Memory B cell (primary cell): ENCODE data around the gene LRRD1.
A peak's percentile ranks its signal among the peaks of the same experiment; 100 is the strongest.
"Not testable (repeated sequence)": the region's sequence is repeated elsewhere in the genome, so short reads cannot be mapped to it uniquely, and the experiment has no call there.

Source experiments
- ATAC-seq: fragments of 150-1000 bp; cut with Tn5 transposase; 2 replicates; pipeline ENCODE4 v1.10.0; 2021; ENCODE audit warnings: low read depth, mild to moderate bottlenecking, moderate library complexity
- DNase-seq, 2 donors: peaks; one replicate each; pipeline ENCODE4 v3.0.0; 2022; ENCODE audit warnings: low spot score in 2 of 2
- H3K27ac Mint-ChIP-seq: one replicate; pipeline ENCODE4 v1.8.0; 2022; ENCODE audit warnings: mild to moderate bottlenecking, moderate library complexity, mixed read lengths
- H3K27me3 Mint-ChIP-seq: one replicate; pipeline ENCODE4 v1.8.0; 2022; ENCODE audit warnings: mixed read lengths
- H3K36me3 Mint-ChIP-seq: one replicate; pipeline ENCODE4 v1.8.0; 2022; ENCODE audit warnings: mild to moderate bottlenecking, mixed read lengths
- H3K4me1 Mint-ChIP-seq: one replicate; pipeline ENCODE4 v1.8.0; 2022; ENCODE audit warnings: mixed read lengths
- H3K4me3 Mint-ChIP-seq: one replicate; pipeline ENCODE4 v1.8.0; 2022; ENCODE audit warnings: mild to moderate bottlenecking, moderate library complexity, mixed read lengths
- H3K9me3 Mint-ChIP-seq: one replicate; pipeline ENCODE4 v1.8.0; 2022; ENCODE audit warnings: mixed read lengths

LRRD1 gene

DNA sequence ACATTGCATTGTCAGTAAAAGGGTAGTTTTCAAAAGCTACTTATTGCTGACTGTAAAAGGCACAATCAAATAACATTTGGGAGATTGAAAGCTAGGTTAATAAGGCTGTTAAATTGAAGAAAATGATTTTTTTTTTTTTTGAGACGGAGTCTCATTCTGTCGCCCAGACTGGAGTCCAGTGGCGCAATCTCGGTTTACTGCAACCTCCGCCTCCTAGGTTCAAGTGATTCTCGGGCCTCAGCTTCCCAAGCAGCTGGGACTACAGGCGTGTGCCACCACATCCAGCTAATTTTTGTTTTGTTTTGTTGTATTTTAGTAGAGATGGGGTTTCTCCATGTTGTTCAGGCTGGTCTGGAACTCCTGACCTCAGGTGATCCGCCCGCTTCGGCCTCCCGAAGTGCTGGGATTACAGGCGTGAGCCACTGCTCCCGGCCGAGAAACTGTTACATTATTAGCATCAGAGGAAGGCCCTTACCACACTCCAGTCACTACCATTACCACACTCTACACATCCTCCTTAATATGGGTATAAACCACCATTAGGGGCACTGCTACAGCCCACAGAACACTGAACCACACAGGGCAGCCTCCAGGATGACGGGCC is 45.7 kb downstream of the LRRD1 start:
- H3K4me3 Mint-ChIP-seq = peak overlapping the region; percentile 95
- no peaks in the 10 kb centered on the region for H3K9me3 Mint-ChIP-seq
- ATAC-seq (peak; percentile 14), DNase-seq (no peak)
- peak overlapping the region; percentile 99 for H3K27ac Mint-ChIP-seq
- H3K4me1 Mint-ChIP-seq = peaks cover 26% of the 10 kb centered on the region
- H3K27me3 Mint-ChIP-seq = no peaks in the 10 kb centered on the region
- peaks cover 11% of the 10 kb centered on the region for H3K36me3 Mint-ChIP-seq

DNA sequence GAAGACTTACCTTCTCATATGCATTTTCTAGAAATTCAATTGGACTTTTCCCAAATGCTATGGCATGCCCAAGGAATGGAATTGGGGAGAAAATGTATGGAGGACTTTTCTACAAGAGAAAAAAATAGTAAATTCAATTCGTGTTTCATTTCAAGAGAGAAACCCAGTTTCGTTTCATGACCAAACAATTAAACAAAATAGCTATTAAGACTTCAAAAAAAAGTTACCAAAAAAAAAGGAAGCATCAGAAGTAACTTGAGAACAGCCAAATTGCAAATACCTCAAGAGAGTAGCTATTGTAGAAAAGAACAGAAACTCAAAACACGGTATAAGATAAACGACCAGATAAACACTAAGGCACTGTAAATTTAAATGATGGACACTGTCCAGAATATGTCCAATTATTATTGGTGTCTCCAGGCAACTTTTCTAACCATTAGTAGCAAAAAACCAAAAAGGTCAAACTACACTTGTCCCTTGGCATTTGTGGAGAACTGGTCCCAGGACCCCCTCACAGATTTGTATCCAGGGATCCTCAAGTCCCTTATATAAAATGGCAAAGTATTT is 47.1 kb downstream of the LRRD1 start:
- Mint-ChIP-seq H3K36me3 (peaks cover 14% of the 10 kb centered on the region), H3K9me3 (no peaks in the 10 kb centered on the region), H3K27me3 (no peaks in the 10 kb centered on the region), H3K27ac (no peak overlapping the region), H3K4me3 (peak overlapping the region; percentile 3), H3K4me1 (peaks cover 26% of the 10 kb centered on the region)
- DNase-seq (no peak), ATAC-seq (no peak)

GRCh38 chr7:92131093-92131492 is 47.8 kb downstream of the LRRD1 start:
- Mint-ChIP-seq H3K9me3 (no peaks in the 10 kb centered on the region), H3K27ac (peak overlapping the region; percentile 10), H3K36me3 (peaks cover 20% of the 10 kb centered on the region), H3K27me3 (no peaks in the 10 kb centered on the region), H3K4me3 (peak overlapping the region; percentile 18), H3K4me1 (peaks cover 26% of the 10 kb centered on the region)
- DNase-seq (no peak), ATAC-seq (no peak)

DNA sequence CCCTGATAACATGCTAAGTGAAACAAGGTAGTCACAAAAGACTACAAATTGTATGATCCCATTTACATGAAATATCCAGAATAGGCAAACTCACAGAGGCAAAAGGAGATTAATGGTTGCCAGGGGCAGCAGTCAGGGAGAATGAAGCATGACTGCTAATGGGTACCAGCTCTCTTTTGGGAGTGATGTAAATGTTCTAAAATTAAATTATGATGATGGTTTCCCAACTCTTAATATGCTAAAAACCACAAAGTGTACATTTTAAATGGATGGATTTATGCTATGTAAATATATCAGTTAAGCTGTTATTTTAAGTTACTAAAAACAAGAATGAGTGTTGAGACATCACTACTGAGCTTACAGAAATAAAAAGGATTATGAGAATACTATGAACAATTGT is 57.3 kb downstream of the LRRD1 start:
- Mint-ChIP-seq H3K4me3 (no peak overlapping the region), H3K4me1 (peaks cover 7% of the 10 kb centered on the region), H3K36me3 (peaks cover 40% of the 10 kb centered on the region), H3K9me3 (peaks cover 2% of the 10 kb centered on the region), H3K27me3 (no peaks in the 10 kb centered on the region), H3K27ac (no peak overlapping the region)
- ATAC-seq (no peak), DNase-seq (no peak)

- H3K4me3 Mint-ChIP-seq = no peak overlapping the region
- no peak overlapping the region for H3K27ac Mint-ChIP-seq
- peaks cover 3% of the 10 kb centered on the region for H3K4me1 Mint-ChIP-seq
- ATAC-seq (no peak), DNase-seq (no peak)
- peaks cover 36% of the 10 kb centered on the region for H3K36me3 Mint-ChIP-seq
- no peaks in the 10 kb centered on the region for H3K27me3 Mint-ChIP-seq
- H3K9me3 Mint-ChIP-seq = peaks cover 2% of the 10 kb centered on the region
These were observed 59.7 kb downstream of the LRRD1 start for GRCh38 chr7:92119213-92119759.

DNA sequence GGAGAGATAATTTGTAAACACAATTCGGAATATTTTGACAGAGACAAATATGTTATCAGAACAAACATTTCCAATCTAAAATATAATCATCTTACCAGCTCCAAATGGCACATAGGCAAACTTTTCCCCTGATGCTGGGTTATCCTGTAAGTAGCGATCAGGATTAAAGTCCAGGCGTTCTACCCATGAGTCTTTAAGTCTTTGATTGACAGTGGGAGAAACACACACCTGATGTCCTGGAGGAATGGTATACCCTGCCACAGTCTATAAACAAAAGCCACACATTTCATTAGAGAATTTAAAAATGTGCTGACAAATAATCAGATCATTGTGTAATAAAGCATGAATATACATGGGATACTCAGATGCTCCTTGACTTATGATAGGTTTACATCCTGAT is 62.0 kb downstream of the LRRD1 start:
- Mint-ChIP-seq H3K9me3 (peaks cover 2% of the 10 kb centered on the region), H3K4me1 (peaks cover 3% of the 10 kb centered on the region), H3K4me3 (no peak overlapping the region), H3K27ac (no peak overlapping the region), H3K36me3 (peaks cover 35% of the 10 kb centered on the region), H3K27me3 (no peaks in the 10 kb centered on the region)
- ATAC-seq = no peak
- no peak for DNase-seq

GRCh38 chr7:92115821-92116220 is 63.1 kb downstream of the LRRD1 start:
- peaks cover 3% of the 10 kb centered on the region for H3K4me1 Mint-ChIP-seq
- no peak overlapping the region for H3K27ac Mint-ChIP-seq
- DNase-seq (no peak), ATAC-seq (no peak)
- no peak overlapping the region for H3K4me3 Mint-ChIP-seq
- peaks cover 27% of the 10 kb centered on the region for H3K36me3 Mint-ChIP-seq
- H3K9me3 Mint-ChIP-seq = no peaks in the 10 kb centered on the region
- H3K27me3 Mint-ChIP-seq = no peaks in the 10 kb centered on the region

GRCh38 chr7:92110857-92111256 is 68.1 kb downstream of the LRRD1 start:
- Mint-ChIP-seq H3K4me1 (peaks cover 3% of the 10 kb centered on the region), H3K9me3 (no peaks in the 10 kb centered on the region), H3K36me3 (peaks cover 23% of the 10 kb centered on the region), H3K4me3 (no peak overlapping the region), H3K27ac (no peak overlapping the region), H3K27me3 (no peaks in the 10 kb centered on the region)
- ATAC-seq = no peak
- DNase-seq = no peak

GRCh38 chr7:92108821-92109220 is 70.1 kb downstream of the LRRD1 start:
- H3K9me3 Mint-ChIP-seq = no peaks in the 10 kb centered on the region
- no peak for DNase-seq
- peaks cover 3% of the 10 kb centered on the region for H3K4me1 Mint-ChIP-seq
- peak; percentile 76 for ATAC-seq
- H3K27me3 Mint-ChIP-seq = no peaks in the 10 kb centered on the region
- no peak overlapping the region for H3K4me3 Mint-ChIP-seq
- H3K36me3 Mint-ChIP-seq = peaks cover 22% of the 10 kb centered on the region
- H3K27ac Mint-ChIP-seq = no peak overlapping the region

GRCh38 chr7:92102862-92103261 is 76.1 kb downstream of the LRRD1 start:
- not testable (repeated sequence) for H3K27me3 Mint-ChIP-seq, H3K4me1 Mint-ChIP-seq, H3K4me3 Mint-ChIP-seq, H3K27ac Mint-ChIP-seq, H3K9me3 Mint-ChIP-seq, DNase-seq, ATAC-seq
- H3K36me3 Mint-ChIP-seq = peaks cover 32% of the 10 kb centered on the region

- ATAC-seq = no peak
- Mint-ChIP-seq H3K36me3 (peaks cover 39% of the 10 kb centered on the region), H3K27ac (no peak overlapping the region), H3K4me3 (no peak overlapping the region), H3K27me3 (no peaks in the 10 kb centered on the region), H3K4me1 (no peaks in the 10 kb centered on the region), H3K9me3 (no peaks in the 10 kb centered on the region)
- DNase-seq = no peak
These were observed 78.4 kb downstream of the LRRD1 start for GRCh38 chr7:92100534-92100933.

GRCh38 chr7:92095380-92095779 is 83.6 kb downstream of the LRRD1 start:
- no peak overlapping the region for H3K27ac Mint-ChIP-seq

More at GRCh38 chr7:92095380-92095779, 83.6 kb downstream of the LRRD1 start:
- Mint-ChIP-seq H3K27me3 (no peaks in the 10 kb centered on the region), H3K36me3 (peaks cover 37% of the 10 kb centered on the region), H3K4me3 (no peak overlapping the region), H3K4me1 (no peaks in the 10 kb centered on the region), H3K9me3 (no peaks in the 10 kb centered on the region)
- ATAC-seq (no peak), DNase-seq (no peak)
